Measurements from ENCODE around the gene ABTB2.
"Not testable (repeated sequence)": the region's sequence is repeated elsewhere in the genome, so short reads cannot be mapped to it uniquely, and the experiment has no call there.

The ABTB2 gene

GRCh38 chr11:34357701-34358257 lies at the start of gene ABTB2:
Gene ABTB2, minus strand, starts transcription at chr11:34358010.
- peak; percentile 74 for DNase-seq (ENCODE audit: low read depth)

DNA sequence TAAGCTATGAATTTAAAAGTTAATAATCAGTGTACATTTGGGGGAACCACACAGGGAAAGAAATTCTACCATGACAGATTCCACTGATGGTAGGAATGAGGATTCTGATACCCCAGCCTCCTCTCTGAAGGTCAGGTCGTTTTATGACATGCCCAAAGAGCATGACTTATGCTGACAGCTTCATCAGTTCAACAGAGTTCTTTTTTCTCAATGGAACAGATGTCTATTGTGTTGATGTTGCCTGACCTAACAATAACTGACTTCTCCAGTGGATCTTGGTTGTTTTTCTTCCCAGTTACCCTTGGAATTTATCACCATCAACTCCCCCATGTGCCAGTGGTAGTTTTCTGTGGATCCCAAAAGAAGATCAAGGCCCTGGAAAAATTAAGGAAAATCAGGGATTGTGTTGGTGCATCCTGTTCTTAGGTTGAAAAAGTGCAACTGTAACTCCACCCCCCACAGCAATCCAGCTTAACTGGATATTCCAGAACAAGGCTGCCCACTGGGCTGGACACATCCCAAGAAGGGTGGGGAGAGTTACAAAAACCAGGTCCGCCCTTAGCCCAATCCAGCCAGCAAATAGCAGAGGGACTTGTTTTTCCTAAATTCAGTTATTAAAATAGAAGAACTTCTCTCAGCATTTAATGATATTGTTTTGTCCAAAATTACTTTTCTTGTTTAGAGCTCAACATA lies 49.5 kb upstream of the ABTB2 start:
- DNase-seq (ENCODE audit: low read depth), result no peak

GRCh38 chr11:34406413-34406812 lies 48.6 kb upstream of the ABTB2 start:
- no peak for DNase-seq (ENCODE audit: low read depth)

GRCh38 chr11:34405079-34405858 lies 47.5 kb upstream of the ABTB2 start:
- DNase-seq (ENCODE audit: low read depth), result no peak

- DNase-seq (ENCODE audit: low read depth), result no peak
Observed at GRCh38 chr11:34404280-34404679, 46.5 kb upstream of the ABTB2 start.

DNA sequence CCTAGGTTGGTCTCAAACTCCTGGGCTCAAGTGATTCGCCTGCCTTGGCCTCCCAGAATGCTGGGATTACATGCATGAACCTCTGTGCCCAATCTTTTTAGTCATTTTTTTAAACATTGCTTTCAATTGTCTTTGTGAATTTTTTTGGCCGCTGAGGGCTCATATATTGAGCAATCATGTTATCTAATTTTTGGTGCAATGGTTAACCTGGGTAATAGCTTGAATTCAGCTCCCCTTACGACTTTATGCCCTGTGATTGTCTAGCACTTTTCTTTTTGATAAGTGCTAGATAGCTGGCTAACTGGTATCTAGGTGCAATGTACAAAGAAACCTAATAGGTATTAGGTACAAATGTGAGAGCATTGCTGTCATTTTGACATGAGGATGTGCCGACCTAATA lies 45.6 kb upstream of the ABTB2 start:
- no peak for DNase-seq (ENCODE audit: low read depth)

GRCh38 chr11:34397811-34398210 lies 40.0 kb upstream of the ABTB2 start:
- no peak for DNase-seq (ENCODE audit: low read depth)

DNA sequence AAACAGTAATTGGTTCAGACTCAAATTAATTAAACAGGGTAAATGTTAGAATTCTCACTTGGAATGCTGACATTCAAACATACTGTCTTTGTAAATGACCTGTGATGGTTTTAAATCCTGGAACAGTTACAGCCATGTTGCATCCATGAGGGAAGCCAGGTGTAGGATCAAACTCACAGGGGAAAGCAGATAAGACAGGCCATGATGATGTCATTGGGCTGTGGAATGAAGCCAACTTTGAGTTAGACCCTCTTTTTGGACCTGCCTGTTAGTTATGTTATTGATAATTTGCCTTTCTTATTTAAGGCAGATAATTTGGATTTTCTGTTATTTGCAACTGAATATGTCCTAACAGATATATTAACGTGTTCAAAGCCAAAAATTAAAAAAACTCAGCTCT lies 39.3 kb upstream of the ABTB2 start:
- DNase-seq (ENCODE audit: low read depth), result no peak

GRCh38 chr11:34395916-34396550 lies 38.2 kb upstream of the ABTB2 start:
- no peak for DNase-seq (ENCODE audit: low read depth)

- no peak for DNase-seq (ENCODE audit: low read depth)
Observed at GRCh38 chr11:34394771-34395300, 37.0 kb upstream of the ABTB2 start.

DNA sequence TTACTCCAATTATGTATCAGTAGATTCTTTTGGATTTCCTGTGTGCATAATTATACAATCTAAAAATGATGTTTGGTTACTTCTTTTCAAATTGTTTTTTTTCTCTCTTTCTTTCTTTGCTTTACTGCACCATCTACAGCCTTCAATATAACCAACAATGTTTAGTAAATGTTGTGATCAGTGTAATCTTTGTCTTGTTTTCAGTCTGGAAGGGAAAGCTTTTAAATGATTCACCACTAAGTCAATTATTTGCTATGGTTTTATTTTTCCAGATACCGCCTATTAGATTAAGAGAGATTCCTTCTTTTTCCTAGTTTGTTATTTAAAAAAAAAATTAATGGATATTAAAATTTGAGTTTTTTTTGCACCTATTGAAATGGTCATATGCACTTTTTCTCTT lies 29.8 kb upstream of the ABTB2 start:
- DNase-seq (ENCODE audit: low read depth), result no peak

DNA sequence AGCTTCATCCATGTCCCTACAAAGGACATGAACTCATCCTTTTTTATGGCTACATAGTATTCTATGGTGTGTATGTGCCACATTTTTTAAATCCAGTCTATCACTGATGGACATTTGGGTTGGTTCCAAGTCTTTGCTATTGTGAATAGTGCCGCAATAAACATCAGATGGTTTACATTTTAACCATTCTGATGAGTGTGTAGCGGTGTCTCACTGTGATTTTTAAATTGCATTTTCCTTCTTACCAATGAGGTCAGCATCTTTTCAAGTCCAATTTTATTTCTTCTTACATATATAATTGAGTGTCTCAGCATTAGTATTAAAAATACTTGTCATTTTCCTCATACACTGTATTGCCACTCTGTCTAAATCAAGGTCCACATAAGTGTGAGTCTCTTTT lies 28.5 kb upstream of the ABTB2 start:
- DNase-seq (ENCODE audit: low read depth), result not testable (repeated sequence)

DNA sequence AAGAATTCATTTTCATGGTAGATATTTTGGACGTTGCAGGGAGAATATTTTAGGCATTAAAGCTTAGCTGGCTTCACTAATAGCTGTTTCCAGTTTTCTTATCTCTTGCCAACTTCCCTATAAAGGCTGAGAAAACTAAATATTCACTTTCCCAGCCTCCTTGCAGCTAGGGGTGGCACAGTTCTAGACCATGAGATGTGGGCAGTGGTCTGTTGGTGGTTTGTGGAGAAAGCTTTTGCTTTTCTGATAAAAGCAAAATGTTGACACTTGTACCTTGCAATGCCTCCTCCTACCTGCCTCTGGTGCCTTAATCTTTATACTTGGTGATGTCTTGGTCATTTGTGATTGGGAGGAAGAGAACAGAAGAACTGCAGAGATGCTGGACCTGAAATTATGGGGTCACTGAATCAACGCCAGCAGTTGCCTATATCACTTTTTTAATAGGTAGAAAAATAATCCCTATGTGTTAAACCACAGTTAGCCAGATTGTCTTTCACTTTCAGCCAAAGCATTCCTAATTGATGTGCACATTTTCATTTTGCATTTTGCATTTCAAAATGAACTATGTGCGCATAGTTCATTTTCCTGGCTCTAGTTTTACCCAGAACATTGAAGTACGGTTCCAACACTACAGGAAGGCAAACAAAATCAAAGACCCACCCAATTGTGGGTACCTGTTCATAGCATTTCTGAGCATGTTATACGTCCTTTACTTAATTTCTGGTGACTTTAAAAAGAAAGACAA lies 24.9 kb upstream of the ABTB2 start:
- no peak for DNase-seq (ENCODE audit: low read depth)

DNA sequence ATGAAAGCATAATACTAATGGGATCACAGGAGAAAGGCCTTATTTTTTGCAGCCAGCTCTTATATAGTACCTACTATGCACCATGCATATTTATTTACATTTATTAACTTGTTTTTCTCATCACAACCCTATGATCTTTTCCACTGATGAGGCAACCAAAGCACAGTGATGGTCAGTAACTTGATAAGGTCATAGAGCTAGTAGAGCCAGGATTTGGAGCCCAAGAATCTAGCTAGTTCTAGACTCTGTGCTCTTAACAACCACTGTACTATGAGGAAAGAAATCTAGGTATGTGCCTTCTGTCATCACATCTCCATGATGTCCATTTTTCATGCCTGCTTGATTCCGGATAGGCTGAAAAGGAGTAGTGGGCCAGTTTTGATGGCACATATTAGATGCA lies 24.0 kb upstream of the ABTB2 start:
- DNase-seq (ENCODE audit: low read depth), result no peak

- DNase-seq (ENCODE audit: low read depth), result no peak
Observed at GRCh38 chr11:34380696-34381095, 22.9 kb upstream of the ABTB2 start.

- DNase-seq (ENCODE audit: low read depth), result no peak
Observed at GRCh38 chr11:34379539-34379938, 21.7 kb upstream of the ABTB2 start.

DNA sequence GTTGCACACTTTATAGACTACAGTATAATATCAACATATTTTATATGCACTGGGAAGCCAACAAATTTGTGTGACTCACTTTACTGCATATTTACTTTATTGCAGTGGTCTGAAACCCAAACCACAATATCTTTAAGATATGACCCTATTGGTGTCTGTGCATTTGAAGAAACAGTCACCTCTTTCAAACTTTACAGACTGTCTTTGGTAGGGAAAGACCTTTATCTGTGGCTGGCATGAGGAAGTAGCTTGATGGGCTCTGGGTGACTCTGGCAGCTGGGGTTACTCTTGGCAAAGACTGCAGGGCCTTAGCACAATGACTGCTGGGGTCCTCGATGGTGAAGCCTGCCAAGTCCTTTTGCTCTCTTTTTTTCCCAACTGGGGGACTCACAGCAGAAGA lies 21.3 kb upstream of the ABTB2 start:
- DNase-seq (ENCODE audit: low read depth), result no peak

DNA sequence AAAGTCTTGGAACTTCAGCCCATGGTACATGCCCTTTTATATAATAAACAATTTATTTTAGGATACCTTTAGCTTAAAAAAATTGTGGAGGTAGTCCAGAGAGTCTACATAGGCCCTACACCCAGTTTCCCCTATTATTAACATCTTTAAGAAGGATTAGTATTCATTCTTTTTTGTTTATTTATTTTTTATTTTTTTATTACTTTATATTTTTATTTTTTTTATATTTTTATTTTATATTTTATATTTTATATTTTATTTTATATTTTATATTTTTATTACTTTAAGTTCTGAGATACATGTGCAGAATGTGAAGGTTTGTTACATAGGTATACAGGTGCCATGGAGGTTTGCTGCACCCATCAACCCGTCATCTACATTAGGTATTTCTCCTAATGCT lies 15.9 kb upstream of the ABTB2 start:
- no peak for DNase-seq (ENCODE audit: low read depth)

- DNase-seq (ENCODE audit: low read depth), result no peak
Observed at GRCh38 chr11:34366522-34366921, 8.7 kb upstream of the ABTB2 start.

DNA sequence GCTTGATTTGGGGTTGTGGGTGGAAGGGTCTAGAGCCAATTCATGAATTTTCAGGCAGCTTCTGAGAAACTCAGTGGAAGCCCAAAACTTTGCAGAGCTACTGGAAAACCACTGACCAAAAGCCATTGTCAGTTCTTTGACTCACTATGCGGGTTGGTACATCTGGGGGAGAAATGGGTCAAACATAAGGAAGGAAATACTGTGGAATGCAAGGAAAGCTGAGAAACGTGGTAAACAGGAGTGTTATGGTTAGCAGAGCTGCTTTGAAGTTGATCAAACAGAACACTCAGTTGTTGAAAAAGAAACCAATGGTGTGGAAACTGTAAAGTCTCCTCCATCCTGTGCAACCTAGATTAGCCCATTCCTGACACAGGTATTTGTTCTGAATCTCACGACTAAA lies 6.3 kb upstream of the ABTB2 start:
- DNase-seq (ENCODE audit: low read depth), result no peak

- DNase-seq (ENCODE audit: low read depth), result no peak
Observed at GRCh38 chr11:34363363-34364084, 5.7 kb upstream of the ABTB2 start.

Measured in CMK (cell line).